ENCODE results near the gene NLRP3.

DNA sequence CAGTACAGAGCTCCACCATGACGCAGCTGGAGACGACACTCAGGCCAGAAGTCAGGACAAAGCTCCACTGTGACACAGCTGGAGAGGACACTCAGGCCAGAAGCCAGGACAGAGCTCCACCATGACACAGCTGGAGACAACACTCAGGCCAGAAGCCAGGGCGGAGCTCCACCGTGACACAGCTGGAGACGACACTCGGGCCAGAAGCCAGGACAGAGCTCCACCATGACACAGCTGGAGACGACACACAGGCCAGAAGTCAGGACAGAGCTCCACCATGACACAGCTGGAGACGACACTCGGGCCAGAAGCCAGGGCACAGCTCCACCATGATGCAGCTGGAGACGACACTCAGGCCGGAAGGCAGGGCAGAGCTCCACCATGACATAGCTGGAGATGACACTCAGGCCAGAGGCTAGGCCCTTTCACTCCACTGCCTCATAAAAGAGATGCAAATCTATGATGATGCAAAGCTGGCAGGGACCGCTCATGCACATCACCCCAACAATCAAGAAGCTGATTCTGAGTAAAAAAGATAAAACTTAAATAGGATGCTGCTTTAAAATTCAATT, 55.6 kb downstream of the NLRP3 start:
- TF ChIP-seq CTCF (IDR thresholded peaks at IDR 0.05) (no peak), POLR2A (IDR thresholded peaks at IDR 0.05) (no peak)
